Activated naive CD8-positive, alpha-beta T cell treated with anti-CD3 and anti-CD28 coated beads, Interleukin-2, amount 10 ng/mL, durations not matched to agents 7 days and 5 days (primary cell): ENCODE results near the gene SLAMF9. TPM values are rescaled to one million over a fixed set of nuclear protein-coding genes. Genes with fewer than 3 reads are reported as not detected.
A peak's percentile ranks its signal among the peaks of the same experiment; 100 is the strongest.

ENCODE experiments used
- ATAC-seq: fragments of 150-1000 bp; cut with Tn5 transposase; one replicate; pipeline ENCODE4 v1.10.0; 2021; ENCODE audit warnings: low read depth, moderate library complexity
- POLR2A ChIA-PET: fragments of 350-600 bp; sonication (Branson Sonifier 250); formaldehyde crosslinking; loops from one replicate; lab custom pipeline; 2021; ENCODE audit warnings: antibody characterized with exemption; lab: Charles Lee
- DNase-seq: peaks from one replicate; pipeline ENCODE4 v3.0.0; 2021
- H3K27ac Mint-ChIP-seq: one replicate; pipeline ENCODE4 v1.8.0; 2022; ENCODE audit warnings: mild to moderate bottlenecking, mixed read lengths
- H3K27me3 Mint-ChIP-seq: one replicate; pipeline ENCODE4 v1.8.0; 2022; ENCODE audit warnings: mild to moderate bottlenecking, moderate library complexity, mixed read lengths
- H3K36me3 Mint-ChIP-seq: one replicate; pipeline ENCODE4 v1.8.0; 2021; ENCODE audit warnings: mild to moderate bottlenecking, mixed read lengths
- H3K4me1 Mint-ChIP-seq: one replicate; pipeline ENCODE4 v1.8.0; 2021; ENCODE audit warnings: mixed read lengths
- H3K4me3 Mint-ChIP-seq: one replicate; pipeline ENCODE4 v1.8.0; 2022; ENCODE audit warnings: mild to moderate bottlenecking, moderate library complexity, mixed read lengths
- H3K9me3 Mint-ChIP-seq: one replicate; pipeline ENCODE4 v1.8.0; 2021; ENCODE audit warnings: mixed read lengths
- total RNA-seq, 2 experiments: library from RNA; stranded (reverse); gene quantifications; one replicate each; pipeline ENCODE4 v1.2.3, GENCODE V29; 2021

The SLAMF9 gene
- total RNA-seq, 2 experiments from 2014 or later, result not detected

DNA sequence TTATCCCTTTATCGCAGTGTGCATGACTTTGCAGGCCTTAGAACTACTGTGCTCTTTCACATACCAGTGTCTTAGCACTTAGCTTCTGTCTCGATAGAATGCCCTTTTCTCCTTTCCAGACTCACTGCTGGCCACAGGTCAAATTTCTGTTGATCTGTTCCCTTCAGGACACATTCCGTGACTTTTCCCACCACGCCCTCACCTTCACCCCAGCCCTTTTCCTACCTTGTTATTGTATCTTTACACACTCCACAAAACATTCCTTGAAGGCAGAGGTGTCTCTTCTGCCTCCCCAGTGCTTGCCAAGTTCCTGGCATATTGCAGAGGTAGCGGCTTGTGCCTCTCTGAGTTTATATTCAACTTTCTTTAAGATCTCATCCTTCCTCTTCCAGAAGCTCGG, 4.9 kb downstream of the SLAMF9 start:
- no peaks in the 10 kb centered on the region for H3K9me3 Mint-ChIP-seq
- DNase-seq (no peak), ATAC-seq (no peak)
- H3K4me3 Mint-ChIP-seq, result no peak overlapping the region
- POLR2A ChIA-PET, result no interaction called here
- peaks cover 10% of the 10 kb centered on the region for H3K4me1 Mint-ChIP-seq
- no peaks in the 10 kb centered on the region for H3K36me3 Mint-ChIP-seq
- no peak overlapping the region for H3K27ac Mint-ChIP-seq
- H3K27me3 Mint-ChIP-seq, result peaks cover 48% of the 10 kb centered on the region

DNA sequence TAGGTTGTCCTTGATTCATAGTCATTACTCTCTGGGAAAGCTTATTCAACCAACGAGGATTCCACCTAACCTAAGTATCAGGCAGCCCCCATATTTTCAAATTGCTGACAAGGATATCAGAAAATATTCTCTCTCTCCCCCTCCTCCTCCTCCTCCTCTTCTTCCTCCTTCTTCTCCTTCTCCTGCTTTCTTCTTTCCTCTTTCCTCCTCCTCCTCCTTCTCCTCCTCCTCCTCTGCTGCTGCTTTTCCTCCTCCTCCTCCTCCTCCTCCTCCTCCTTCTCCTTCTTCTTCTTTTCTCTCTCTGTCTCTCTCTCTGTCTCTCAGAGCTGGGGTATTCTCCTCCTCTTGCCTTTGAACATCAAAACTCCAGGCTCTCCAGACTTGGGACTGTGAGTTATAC, 6.1 kb downstream of the SLAMF9 start:
- ATAC-seq (no peak), DNase-seq (no peak)
- Mint-ChIP-seq H3K27ac (no peak overlapping the region), H3K4me3 (no peak overlapping the region), H3K27me3 (peaks cover 53% of the 10 kb centered on the region), H3K9me3 (no peaks in the 10 kb centered on the region), H3K36me3 (no peaks in the 10 kb centered on the region), H3K4me1 (peaks cover 10% of the 10 kb centered on the region)
- POLR2A ChIA-PET, result no interaction called here

DNA sequence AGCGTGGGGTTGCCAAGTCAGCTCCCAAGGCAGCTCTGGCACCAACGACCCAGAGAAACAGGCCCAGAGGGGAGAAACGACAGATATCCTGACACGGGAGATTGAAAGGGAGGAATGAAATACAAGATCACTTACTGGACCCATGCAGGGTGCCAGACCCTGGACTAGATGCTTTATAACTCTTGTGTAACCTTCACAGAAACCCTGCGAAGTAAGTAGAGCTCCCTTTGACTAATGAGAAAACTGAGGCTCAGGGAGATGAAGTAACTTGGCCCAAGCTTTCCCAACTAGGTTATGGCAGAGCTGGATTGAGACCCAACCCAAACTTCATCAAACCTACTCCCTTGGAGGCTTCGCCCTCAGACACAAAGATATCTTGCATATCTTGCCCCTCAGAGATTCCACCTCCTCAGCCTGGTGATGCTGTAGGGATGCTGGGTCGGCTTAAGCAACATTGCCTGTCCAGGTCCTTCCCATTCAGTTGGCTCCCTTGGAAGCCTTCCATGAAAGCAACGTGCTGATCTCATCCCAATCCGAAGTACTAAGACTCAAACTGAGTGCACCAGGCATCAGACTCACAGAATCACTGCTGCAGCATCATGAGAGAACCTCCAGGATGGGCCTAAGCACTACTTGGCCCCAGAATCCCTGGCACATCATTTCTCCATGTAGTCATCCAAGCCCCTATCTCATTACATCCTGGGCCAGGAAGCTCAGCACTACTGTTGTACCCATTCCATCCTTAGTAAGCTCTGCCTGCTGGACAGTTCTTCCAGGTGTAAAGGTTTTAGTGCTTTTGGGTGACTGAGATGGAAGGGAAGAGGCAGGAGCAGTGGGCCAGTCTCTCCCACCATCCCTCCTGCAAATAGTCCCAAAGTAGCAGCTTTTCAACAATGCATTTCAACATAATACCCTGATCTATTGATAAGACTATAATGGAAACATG, 7.5 kb downstream of the SLAMF9 start:
- Mint-ChIP-seq H3K4me1 (peaks cover 10% of the 10 kb centered on the region), H3K27me3 (peaks cover 51% of the 10 kb centered on the region), H3K4me3 (peak overlapping the region; percentile 33), H3K36me3 (no peaks in the 10 kb centered on the region), H3K27ac (no peak overlapping the region), H3K9me3 (no peaks in the 10 kb centered on the region)
- POLR2A ChIA-PET, result interaction anchor here (1.3 kb wide), 1 partner anchor 99 kb away, joined by 3 read pairs; no protein-coding TSS in a partner anchor
- DNase-seq, result no peak
- no peak for ATAC-seq

DNA sequence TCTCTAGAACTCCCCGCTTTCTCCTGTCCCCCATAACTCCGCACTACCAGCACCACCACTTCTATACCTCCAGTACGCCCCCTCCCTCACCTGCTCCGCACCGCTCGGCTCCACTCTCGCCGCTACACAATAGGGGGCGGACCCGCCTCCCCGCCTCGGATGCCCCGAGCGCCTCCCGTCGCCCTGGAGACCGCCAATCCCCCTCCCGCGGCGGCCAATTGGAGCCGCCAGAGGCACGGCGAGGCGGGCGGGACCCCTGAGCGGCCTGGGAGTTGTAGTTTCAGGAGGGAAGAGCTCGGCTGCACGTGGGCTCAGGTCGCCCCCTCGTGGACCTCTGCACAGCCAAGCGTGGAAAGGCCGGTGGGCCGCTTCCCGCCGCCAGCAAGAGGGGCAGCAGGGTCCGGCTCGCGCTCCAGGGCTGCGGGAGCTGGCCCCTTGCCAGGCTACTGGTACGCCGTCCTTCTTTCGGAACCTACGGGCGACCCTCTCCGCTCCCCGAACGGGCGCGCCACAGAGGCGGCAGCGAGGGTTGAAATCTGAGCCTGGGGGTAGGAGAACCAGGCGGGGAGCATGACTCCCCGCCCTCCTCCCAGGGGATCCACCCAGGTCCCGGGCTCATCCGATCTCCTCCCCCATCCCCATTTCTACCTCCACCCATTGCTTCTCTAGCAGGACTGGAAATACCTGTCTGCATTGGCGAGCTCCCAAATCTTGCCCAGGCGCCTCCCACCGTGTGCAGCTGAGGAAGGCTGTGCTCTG, 8.4 kb downstream of the SLAMF9 start, which contains the start of gene IGSF9:
Gene IGSF9 (minus strand): TSS at position 131 of the 759 bp plus-strand sequence. CDS start 2,159 bp downstream, outside the sequence.
- peaks cover 51% of the 10 kb centered on the region for H3K27me3 Mint-ChIP-seq
- peaks cover 10% of the 10 kb centered on the region for H3K4me1 Mint-ChIP-seq
- no peaks in the 10 kb centered on the region for H3K9me3 Mint-ChIP-seq
- POLR2A ChIA-PET, result interaction anchor here (1.3 kb wide), 1 partner anchor 100 kb away, joined by 3 read pairs; no protein-coding TSS in a partner anchor
- DNase-seq (peak; percentile 74), ATAC-seq (peak; percentile 92)
- peak within 1 kb of the TSS; percentile 44 for H3K27ac Mint-ChIP-seq
- H3K4me3 Mint-ChIP-seq, result peak within 1 kb of the TSS; percentile 69
- H3K36me3 Mint-ChIP-seq, result no peaks in the 10 kb centered on the region

DNA sequence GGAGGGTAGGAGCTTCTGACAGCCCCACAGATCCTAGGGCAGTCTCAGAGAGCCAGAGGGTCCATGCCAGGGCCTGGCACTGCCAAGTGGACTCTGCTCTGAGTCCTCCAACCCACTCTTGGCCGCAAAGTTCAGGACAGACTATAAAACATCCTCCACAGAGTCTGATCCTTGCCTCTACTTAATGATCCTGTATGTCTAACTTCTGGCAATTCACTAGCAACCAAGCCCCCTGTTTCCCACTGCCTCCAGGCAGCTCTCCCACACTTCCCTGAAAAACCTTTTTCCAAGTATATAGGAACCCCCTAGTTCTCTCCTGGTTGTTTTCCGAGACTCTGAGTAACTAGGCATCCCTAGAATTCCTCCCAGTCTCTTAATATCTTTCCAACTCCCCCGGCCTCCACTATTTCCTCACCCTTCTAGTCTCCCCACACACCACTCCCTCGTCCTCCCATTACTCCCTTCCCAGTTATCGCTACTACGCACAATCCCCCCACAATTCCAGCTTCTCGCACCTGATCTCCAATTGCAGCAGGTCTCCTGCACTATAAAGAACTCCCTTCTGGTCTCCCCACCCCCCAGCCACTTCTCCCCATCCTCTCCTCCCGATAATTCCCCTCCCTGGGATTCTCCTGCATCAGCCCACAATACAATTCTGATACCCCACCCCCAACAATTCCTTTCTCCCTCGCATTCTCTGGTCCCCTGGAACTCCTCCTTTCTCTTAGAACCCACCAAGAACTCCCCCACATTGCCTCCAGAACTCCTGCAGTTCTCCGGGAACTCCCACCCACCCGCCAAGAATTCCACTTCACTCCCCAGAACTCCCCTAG, 9.2 kb downstream of the SLAMF9 start:
- peaks cover 7% of the 10 kb centered on the region for H3K4me1 Mint-ChIP-seq
- peak overlapping the region; percentile 69 for H3K4me3 Mint-ChIP-seq
- no peak for ATAC-seq
- no peaks in the 10 kb centered on the region for H3K36me3 Mint-ChIP-seq
- peaks cover 51% of the 10 kb centered on the region for H3K27me3 Mint-ChIP-seq
- DNase-seq, result no peak
- peak overlapping the region; percentile 44 for H3K27ac Mint-ChIP-seq
- POLR2A ChIA-PET, result interaction anchor here (1.3 kb wide), 1 partner anchor 101 kb away, joined by 3 read pairs; no protein-coding TSS in a partner anchor
- H3K9me3 Mint-ChIP-seq, result no peaks in the 10 kb centered on the region

DNA sequence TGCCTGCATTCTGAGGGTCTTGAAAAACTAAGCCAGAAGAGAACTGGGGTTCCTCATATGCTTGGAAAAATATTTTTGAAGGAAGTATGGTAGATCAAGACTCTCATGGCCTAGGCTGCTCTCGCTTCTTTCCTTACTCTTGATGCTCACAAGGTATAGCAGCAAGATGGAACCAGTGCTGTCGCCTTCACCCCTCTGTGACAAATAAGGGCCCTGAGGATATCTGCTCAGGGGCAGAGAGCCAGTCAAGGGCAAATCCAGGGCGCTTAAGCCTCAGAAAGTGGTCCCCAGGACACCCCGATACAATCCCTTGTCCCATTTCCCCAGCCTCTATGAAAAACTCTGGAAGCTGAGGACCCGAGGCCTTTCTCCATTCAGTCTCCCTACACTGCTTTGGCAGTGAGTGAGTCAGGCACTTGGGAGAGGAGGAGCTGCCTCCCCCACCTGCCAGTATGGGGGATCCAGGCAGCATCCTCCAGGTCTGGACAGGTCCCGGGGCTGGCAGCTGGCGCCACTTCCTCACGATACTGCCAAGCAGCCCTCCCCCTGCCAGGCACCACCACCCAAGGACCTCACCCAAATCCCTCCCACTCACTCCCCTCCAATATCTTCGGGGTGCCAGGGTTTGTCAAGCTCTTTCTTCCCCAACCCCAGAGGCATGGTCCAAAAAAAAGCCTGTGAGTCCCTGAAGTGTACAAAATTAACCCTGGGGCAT, 10.0 kb downstream of the SLAMF9 start:
- DNase-seq (no peak), ATAC-seq (no peak)
- Mint-ChIP-seq H3K4me3 (no peak overlapping the region), H3K4me1 (peaks cover 7% of the 10 kb centered on the region), H3K27me3 (peaks cover 55% of the 10 kb centered on the region), H3K27ac (no peak overlapping the region), H3K36me3 (no peaks in the 10 kb centered on the region), H3K9me3 (no peaks in the 10 kb centered on the region)
- POLR2A ChIA-PET, result no interaction called here

DNA sequence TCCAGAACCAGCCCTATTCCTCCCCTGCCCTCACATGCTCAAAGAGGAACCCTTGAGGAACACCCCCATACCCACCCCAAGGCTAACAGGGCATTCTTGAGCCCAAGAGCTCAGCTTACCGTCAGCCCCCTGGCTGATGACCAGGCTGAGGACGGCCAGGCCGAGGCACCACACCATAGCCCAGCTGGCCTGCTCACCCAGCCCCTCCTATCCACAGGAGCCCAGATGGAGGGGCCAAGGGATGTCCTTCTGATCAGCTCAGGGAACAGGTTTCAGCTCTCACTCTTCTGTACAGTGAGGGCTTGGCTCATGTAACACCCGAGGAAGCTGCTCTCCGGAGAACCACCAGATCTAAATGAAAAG, 10.8 kb downstream of the SLAMF9 start:
- POLR2A ChIA-PET, result no interaction called here
- Mint-ChIP-seq H3K27me3 (peaks cover 56% of the 10 kb centered on the region), H3K36me3 (no peaks in the 10 kb centered on the region), H3K4me3 (no peak overlapping the region), H3K27ac (no peak overlapping the region), H3K4me1 (peaks cover 11% of the 10 kb centered on the region), H3K9me3 (no peaks in the 10 kb centered on the region)
- ATAC-seq, result no peak
- DNase-seq, result no peak

DNA sequence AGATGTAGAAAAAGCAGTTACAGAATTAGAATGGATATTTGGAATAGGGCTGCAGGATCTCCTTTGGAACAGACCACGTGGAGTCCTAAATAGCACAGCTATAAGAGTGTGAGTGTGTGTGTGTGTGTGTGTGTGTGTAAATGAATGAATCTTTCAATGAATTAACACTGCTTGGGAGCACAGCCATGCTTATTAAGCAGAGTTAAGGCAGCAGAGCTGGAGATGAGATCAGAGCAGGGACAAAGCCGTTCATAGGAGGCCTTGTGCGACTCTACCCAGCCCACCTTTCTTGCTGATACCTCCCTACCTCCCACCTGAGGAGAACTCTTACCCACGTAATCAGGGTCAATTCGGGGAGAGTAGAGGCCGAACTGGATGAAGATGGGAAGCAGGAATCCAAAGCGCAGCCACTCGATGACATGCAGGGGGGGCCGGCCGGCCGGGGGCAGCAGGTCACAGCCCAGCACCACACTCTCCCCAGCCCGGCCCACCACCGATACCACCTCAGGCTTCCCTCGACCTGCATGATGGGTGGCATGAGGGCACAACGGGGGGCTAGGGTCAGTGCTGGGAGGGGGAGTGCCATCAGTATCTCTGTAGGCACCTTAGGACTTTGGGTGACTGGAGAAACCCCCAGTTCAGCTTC, 11.3 kb downstream of the SLAMF9 start:
- no peaks in the 10 kb centered on the region for H3K9me3 Mint-ChIP-seq
- ATAC-seq (no peak), DNase-seq (no peak)
- peaks cover 11% of the 10 kb centered on the region for H3K4me1 Mint-ChIP-seq
- POLR2A ChIA-PET, result no interaction called here
- H3K4me3 Mint-ChIP-seq, result no peak overlapping the region
- H3K27me3 Mint-ChIP-seq, result peaks cover 54% of the 10 kb centered on the region
- no peaks in the 10 kb centered on the region for H3K36me3 Mint-ChIP-seq
- H3K27ac Mint-ChIP-seq, result no peak overlapping the region

DNA sequence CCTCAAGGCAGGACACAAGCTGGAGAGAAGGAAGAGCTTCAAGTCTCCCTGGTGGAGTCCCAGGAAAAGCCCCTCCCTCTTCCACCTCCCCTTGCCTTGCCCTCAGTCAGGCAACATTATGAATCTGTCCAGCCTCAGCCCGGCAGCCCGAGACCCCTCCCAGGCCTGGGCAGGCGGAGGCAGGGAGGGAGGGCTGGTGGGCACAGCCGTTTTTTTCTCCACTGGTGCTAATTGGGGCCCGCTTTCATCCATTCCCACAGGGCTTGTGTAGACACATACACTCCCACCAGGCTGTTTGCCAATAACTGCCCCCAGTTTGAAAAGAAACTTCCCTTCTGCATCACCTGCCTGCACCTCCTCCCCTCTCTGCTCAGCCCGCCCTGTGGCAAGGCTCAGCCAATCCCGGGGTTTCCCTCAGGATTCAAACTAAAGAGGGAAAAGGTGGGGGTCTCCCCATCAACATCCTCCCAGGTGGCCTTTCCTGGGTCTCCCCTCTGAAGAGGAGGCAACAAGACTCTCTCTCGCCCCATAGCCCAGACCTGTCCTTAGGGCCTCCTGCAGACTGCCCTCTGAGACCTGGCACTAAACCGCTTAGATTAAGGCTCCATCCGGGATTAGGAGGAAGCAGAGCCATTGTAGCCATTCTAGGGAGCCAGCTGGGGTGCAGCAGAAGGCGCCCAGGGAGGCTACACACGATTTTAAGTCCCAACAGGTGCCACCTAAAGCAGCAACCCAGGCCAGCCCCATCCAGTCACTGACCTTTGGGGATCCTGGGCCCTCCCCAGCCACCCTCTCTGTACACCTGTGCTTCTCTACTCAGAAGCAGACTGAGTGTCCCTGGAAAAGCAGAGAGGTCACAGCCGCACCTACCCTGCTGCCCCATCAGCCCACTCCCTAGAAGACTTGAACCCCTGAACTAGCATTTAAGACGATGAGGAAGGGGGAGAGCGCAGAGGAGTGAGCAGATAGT, 12.2 kb downstream of the SLAMF9 start:
- ATAC-seq (no peak), DNase-seq (no peak)
- Mint-ChIP-seq H3K9me3 (no peaks in the 10 kb centered on the region), H3K36me3 (no peaks in the 10 kb centered on the region), H3K27ac (no peak overlapping the region), H3K4me3 (no peak overlapping the region), H3K27me3 (peaks cover 48% of the 10 kb centered on the region), H3K4me1 (peaks cover 11% of the 10 kb centered on the region)
- POLR2A ChIA-PET, result no interaction called here

DNA sequence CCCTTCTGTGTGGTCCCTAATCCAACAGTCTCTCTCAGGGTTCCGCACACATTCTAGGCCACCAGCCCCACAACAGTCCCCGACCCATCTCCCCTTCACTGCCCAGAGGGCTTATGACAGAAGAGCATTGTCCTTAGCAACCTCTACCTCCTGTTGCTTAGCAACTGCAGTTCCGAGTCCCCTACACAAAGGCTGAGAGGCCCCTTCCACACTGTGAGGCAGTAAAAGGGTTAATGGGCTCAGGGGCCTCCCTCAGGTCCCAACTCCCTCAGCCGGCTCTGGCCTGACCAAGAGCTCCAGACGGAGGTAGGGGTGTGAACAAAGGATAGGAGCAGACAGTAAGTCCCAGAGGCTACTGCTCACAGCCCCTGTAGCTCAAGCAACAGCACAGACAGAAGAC, 12.9 kb downstream of the SLAMF9 start:
- peaks cover 41% of the 10 kb centered on the region for H3K27me3 Mint-ChIP-seq
- DNase-seq (no peak), ATAC-seq (no peak)
- H3K4me1 Mint-ChIP-seq, result peaks cover 11% of the 10 kb centered on the region
- no peak overlapping the region for H3K4me3 Mint-ChIP-seq
- H3K9me3 Mint-ChIP-seq, result no peaks in the 10 kb centered on the region
- no peak overlapping the region for H3K27ac Mint-ChIP-seq
- POLR2A ChIA-PET, result no interaction called here
- H3K36me3 Mint-ChIP-seq, result no peaks in the 10 kb centered on the region

DNA sequence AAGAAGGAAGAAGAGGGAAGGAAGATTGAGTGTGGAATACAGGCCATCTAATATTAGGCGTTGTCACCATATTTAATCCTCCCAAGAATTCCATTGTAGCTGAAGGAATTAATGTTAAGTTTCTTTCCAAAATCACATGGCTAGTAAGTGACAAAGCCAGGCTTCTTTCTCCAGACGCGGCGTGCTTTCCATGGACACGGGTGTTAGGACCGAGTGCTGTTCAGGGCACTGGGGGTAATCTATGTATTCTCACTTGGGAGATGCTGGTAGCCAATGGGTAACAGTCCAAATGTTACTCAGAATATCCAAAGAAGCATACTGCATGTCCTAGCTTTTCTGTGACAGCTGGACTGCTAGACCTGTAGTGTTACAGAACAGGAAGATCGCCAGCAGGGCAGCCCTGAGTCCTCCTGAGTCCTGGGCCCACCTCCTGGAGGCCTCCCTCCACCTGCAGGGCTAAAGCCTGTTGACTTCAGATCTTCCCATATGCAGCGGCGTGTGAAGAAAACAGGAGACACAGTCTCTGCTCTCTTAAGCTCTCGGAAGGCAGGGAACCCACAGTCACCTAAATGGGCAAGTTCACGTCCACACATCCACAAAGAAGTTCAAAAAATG, 13.9 kb downstream of the SLAMF9 start:
- Mint-ChIP-seq H3K36me3 (no peaks in the 10 kb centered on the region), H3K27ac (no peak overlapping the region), H3K4me1 (peaks cover 8% of the 10 kb centered on the region), H3K27me3 (peaks cover 39% of the 10 kb centered on the region), H3K4me3 (no peak overlapping the region), H3K9me3 (no peaks in the 10 kb centered on the region)
- DNase-seq (no peak), ATAC-seq (no peak)
- POLR2A ChIA-PET, result no interaction called here
